ENCODE measurements around the gene EXOC5.

The EXOC5 gene

DNA sequence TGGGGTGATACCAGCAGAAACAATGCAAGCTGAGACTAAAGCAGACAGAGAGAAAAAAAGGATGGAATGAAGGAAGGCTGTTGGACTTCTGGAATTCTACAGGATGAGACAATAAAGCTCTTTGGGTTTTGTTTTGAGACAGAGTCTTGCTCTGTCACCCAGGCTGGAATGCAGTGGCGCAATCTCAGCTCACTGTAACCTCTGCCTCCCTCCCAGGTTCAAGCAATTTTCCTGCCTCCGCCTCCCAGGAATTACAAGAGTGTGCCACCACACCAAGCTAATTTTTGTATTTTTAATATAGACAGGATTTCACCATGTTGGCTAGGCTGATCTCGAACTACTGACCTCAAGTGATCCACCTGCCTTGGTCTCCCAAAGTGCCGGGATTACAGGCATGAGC, 115.4 kb downstream of the EXOC5 start:
- no peak for DNase-seq
